Measurements from ENCODE around the gene SUPT3H. TPM values are rescaled to one million over a fixed set of nuclear protein-coding genes. Genes with fewer than 3 reads are reported as not detected.
A peak's percentile ranks its signal among the peaks of the same experiment; 100 is the strongest.

SUPT3H gene
- total and polyA plus RNA-seq, 7 experiments from 2014 or later, result 8.0 to 16.0 (median 12.7) TPM

GRCh38 chr6:44784195-44784594 lies 593.5 kb downstream of the SUPT3H start:
- Mint-ChIP-seq H3K4me1 (peaks cover 10 to 25% (median 20%) of the 10 kb centered on the region in 7 donors), H3K9me3 (peaks cover 0 to 29% (median 7%) of the 10 kb centered on the region in 11 donors), H3K27me3 (no peaks in the 10 kb centered on the region), H3K36me3 (peaks cover 0 to 15% (median 3%) of the 10 kb centered on the region in 5 donors), H3K4me3 (no peak overlapping the region), H3K27ac (no peak overlapping the region)
- DNase-seq (no peak), ATAC-seq (no peak)
- Histone ChIP-seq H3K36me3 (ENCODE audit: control insufficient read depth in 2 of 3, insufficient read depth in 3 of 3, low read length in 3 of 3) (no peaks in the 10 kb centered on the region), H3K4me1 (ENCODE audit: control insufficient read depth in 2 of 2, insufficient read depth in 2 of 2, low read length in 2 of 2) (peaks cover 0 to 14% of the 10 kb centered on the region in 2 donors), H3K4me3 (ENCODE audit: low read length) (no peak overlapping the region), H3K9me3 (ENCODE audit: control insufficient read depth in 2 of 3, low read length in 3 of 3) (no peaks in the 10 kb centered on the region), H3K27me3 (ENCODE audit: control insufficient read depth in 2 of 2, insufficient read depth in 2 of 2, low read length in 2 of 2) (no peaks in the 10 kb centered on the region), H3K27ac (ENCODE audit: low read depth, low read length) (no peak overlapping the region)
- intact Hi-C loops (cut with micrococcal nuclease), result loop anchor here in 1 of 2 donors (10.0 kb wide), 1 partner anchor 191 kb away; no protein-coding TSS in a partner anchor
- POLR2A ChIA-PET, result interaction anchor here (1.0 kb wide), 1 partner anchor 22 kb away, joined by 3 read pairs; no protein-coding TSS in a partner anchor
- CTCF ChIA-PET, result no interaction called here

- ChIA-PET POLR2A (no interaction called here), CTCF (no interaction called here)
Measured at GRCh38 chr6:44782892-44783291, 594.8 kb downstream of the SUPT3H start.

GRCh38 chr6:44781912-44782597 lies 595.7 kb downstream of the SUPT3H start:
- ATAC-seq, result no peak
- H3K4me1 Mint-ChIP-seq, result peaks cover 0 to 3% (median under 1%) of the 10 kb centered on the region in 7 donors
- no peak overlapping the region for H3K27ac Mint-ChIP-seq
- no peaks in the 10 kb centered on the region for H3K36me3 ChIP-seq (ENCODE audit: control insufficient read depth in 2 of 3, insufficient read depth in 3 of 3, low read length in 3 of 3)
- DNase-seq, result no peak
- H3K27me3 Mint-ChIP-seq, result no peaks in the 10 kb centered on the region
- no peaks in the 10 kb centered on the region for H3K4me1 ChIP-seq (ENCODE audit: control insufficient read depth in 2 of 2, insufficient read depth in 2 of 2, low read length in 2 of 2)
- peaks cover 0 to 29% (median 7%) of the 10 kb centered on the region in 11 donors for H3K9me3 Mint-ChIP-seq
- H3K9me3 ChIP-seq (ENCODE audit: control insufficient read depth in 2 of 3, low read length in 3 of 3), result no peaks in the 10 kb centered on the region
- H3K36me3 Mint-ChIP-seq, result peaks cover 0 to 9% (median 3%) of the 10 kb centered on the region in 5 donors
- POLR2A ChIA-PET, result no interaction called here
- no peak overlapping the region for H3K4me3 Mint-ChIP-seq
- no peaks in the 10 kb centered on the region for H3K27me3 ChIP-seq (ENCODE audit: control insufficient read depth in 2 of 2, insufficient read depth in 2 of 2, low read length in 2 of 2)
- intact Hi-C loops (cut with micrococcal nuclease), result loop anchor here in 1 of 2 donors (10.0 kb wide), 1 partner anchor 193 kb away; no protein-coding TSS in a partner anchor
- H3K27ac ChIP-seq (ENCODE audit: low read depth, low read length), result no peak overlapping the region
- no peak overlapping the region for H3K4me3 ChIP-seq (ENCODE audit: low read length)
- CTCF ChIA-PET, result no interaction called here

More at GRCh38 chr6:44782892-44783291, 594.8 kb downstream of the SUPT3H start:
- Histone ChIP-seq H3K36me3 (ENCODE audit: control insufficient read depth in 2 of 3, insufficient read depth in 3 of 3, low read length in 3 of 3) (no peaks in the 10 kb centered on the region), H3K4me3 (ENCODE audit: low read length) (no peak overlapping the region), H3K9me3 (ENCODE audit: control insufficient read depth in 2 of 3, low read length in 3 of 3) (no peaks in the 10 kb centered on the region), H3K27ac (ENCODE audit: low read depth, low read length) (no peak overlapping the region), H3K27me3 (ENCODE audit: control insufficient read depth in 2 of 2, insufficient read depth in 2 of 2, low read length in 2 of 2) (no peaks in the 10 kb centered on the region), H3K4me1 (ENCODE audit: control insufficient read depth in 2 of 2, insufficient read depth in 2 of 2, low read length in 2 of 2) (peaks cover 0 to 8% of the 10 kb centered on the region in 2 donors)
- Mint-ChIP-seq H3K27ac (no peak overlapping the region), H3K36me3 (peaks cover 0 to 12% (median 3%) of the 10 kb centered on the region in 5 donors), H3K27me3 (no peaks in the 10 kb centered on the region), H3K9me3 (peaks cover 0 to 29% (median 7%) of the 10 kb centered on the region in 11 donors), H3K4me1 (peaks cover 6 to 11% (median 8%) of the 10 kb centered on the region in 7 donors), H3K4me3 (no peak overlapping the region)
- no peak for ATAC-seq
- intact Hi-C loops (cut with micrococcal nuclease), result loop anchor here in 1 of 2 donors (10.0 kb wide), 1 partner anchor 192 kb away; no protein-coding TSS in a partner anchor
- DNase-seq, result no peak

- POLR2A ChIA-PET, result no interaction called here
- intact Hi-C loops (cut with micrococcal nuclease), result loop anchor here in 1 of 2 donors (1.0 to 10.0 kb wide), 2 partner anchors 195 to 934 kb away; no protein-coding TSS in a partner anchor
- no peaks in the 10 kb centered on the region for H3K27me3 ChIP-seq (ENCODE audit: control insufficient read depth in 2 of 2, insufficient read depth in 2 of 2, low read length in 2 of 2)
Measured at GRCh38 chr6:44780161-44780560, 597.6 kb downstream of the SUPT3H start.

GRCh38 chr6:44779130-44779826 lies 598.5 kb downstream of the SUPT3H start:
- Histone ChIP-seq H3K27ac (ENCODE audit: low read depth, low read length) (no peak overlapping the region), H3K4me1 (ENCODE audit: control insufficient read depth in 2 of 2, insufficient read depth in 2 of 2, low read length in 2 of 2) (no peaks in the 10 kb centered on the region), H3K9me3 (ENCODE audit: control insufficient read depth in 2 of 3, low read length in 3 of 3) (no peaks in the 10 kb centered on the region), H3K4me3 (ENCODE audit: low read length) (no peak overlapping the region), H3K27me3 (ENCODE audit: control insufficient read depth in 2 of 2, insufficient read depth in 2 of 2, low read length in 2 of 2) (no peaks in the 10 kb centered on the region), H3K36me3 (ENCODE audit: control insufficient read depth in 2 of 3, insufficient read depth in 3 of 3, low read length in 3 of 3) (no peaks in the 10 kb centered on the region)
- ATAC-seq (peak; percentile 67), DNase-seq (no peak)
- Mint-ChIP-seq H3K27ac (no peak overlapping the region), H3K27me3 (peaks cover 0 to 3% (median 0%) of the 10 kb centered on the region in 5 donors), H3K4me1 (no peaks in the 10 kb centered on the region), H3K9me3 (peaks cover 0 to 15% (median 5%) of the 10 kb centered on the region in 11 donors), H3K36me3 (peaks cover 0 to 9% (median 4%) of the 10 kb centered on the region in 5 donors), H3K4me3 (no peak overlapping the region)
- ChIA-PET POLR2A (no interaction called here), CTCF (no interaction called here)
- intact Hi-C loops (cut with micrococcal nuclease), result no loop called here

More at GRCh38 chr6:44780161-44780560, 597.6 kb downstream of the SUPT3H start:
- no peaks in the 10 kb centered on the region for H3K27me3 Mint-ChIP-seq
- DNase-seq (no peak), ATAC-seq (no peak)
- Histone ChIP-seq H3K4me3 (ENCODE audit: low read length) (no peak overlapping the region), H3K27ac (ENCODE audit: low read depth, low read length) (no peak overlapping the region), H3K4me1 (ENCODE audit: control insufficient read depth in 2 of 2, insufficient read depth in 2 of 2, low read length in 2 of 2) (no peaks in the 10 kb centered on the region), H3K9me3 (ENCODE audit: control insufficient read depth in 2 of 3, low read length in 3 of 3) (no peaks in the 10 kb centered on the region), H3K36me3 (ENCODE audit: control insufficient read depth in 2 of 3, insufficient read depth in 3 of 3, low read length in 3 of 3) (no peaks in the 10 kb centered on the region)
- no peak overlapping the region for H3K4me3 Mint-ChIP-seq
- peaks cover 0 to 9% (median 8%) of the 10 kb centered on the region in 5 donors for H3K36me3 Mint-ChIP-seq
- H3K27ac Mint-ChIP-seq, result no peak overlapping the region
- peaks cover 0 to 19% (median 6%) of the 10 kb centered on the region in 11 donors for H3K9me3 Mint-ChIP-seq
- CTCF ChIA-PET, result no interaction called here
- no peaks in the 10 kb centered on the region for H3K4me1 Mint-ChIP-seq

Data from naive thymus-derived CD4-positive, alpha-beta T cell (primary cell).